Neuron (in vitro differentiated cells): ENCODE data around the gene SNAPC4.

Source experiments
- H2AFZ ChIP-seq: one replicate; pipeline ENCODE4 v1.6.1; 2013; ENCODE audit warnings: low read depth, mild to moderate bottlenecking, inconsistent platforms, low read length, moderate library complexity
- H3K27me3 ChIP-seq: one replicate; pipeline ENCODE4 v1.6.1; 2013; ENCODE audit warnings: low read length; ENCODE audit not compliant: insufficient read depth
- H3K36me3 ChIP-seq: one replicate; pipeline ENCODE4 v1.6.1; 2013; ENCODE audit warnings: low read length; ENCODE audit not compliant: insufficient read depth
- H3K4me1 ChIP-seq: one replicate; pipeline ENCODE4 v1.6.1; 2013; ENCODE audit warnings: low read length; ENCODE audit not compliant: insufficient read depth
- H3K4me3 ChIP-seq: 2 replicates; pipeline ENCODE4 v1.5.1; 2013; ENCODE audit warnings: mild to moderate bottlenecking, low read length, moderate library complexity
- H3K9me3 ChIP-seq: one replicate; pipeline ENCODE4 v1.6.1; 2013; ENCODE audit warnings: low read length

The SNAPC4 gene

DNA sequence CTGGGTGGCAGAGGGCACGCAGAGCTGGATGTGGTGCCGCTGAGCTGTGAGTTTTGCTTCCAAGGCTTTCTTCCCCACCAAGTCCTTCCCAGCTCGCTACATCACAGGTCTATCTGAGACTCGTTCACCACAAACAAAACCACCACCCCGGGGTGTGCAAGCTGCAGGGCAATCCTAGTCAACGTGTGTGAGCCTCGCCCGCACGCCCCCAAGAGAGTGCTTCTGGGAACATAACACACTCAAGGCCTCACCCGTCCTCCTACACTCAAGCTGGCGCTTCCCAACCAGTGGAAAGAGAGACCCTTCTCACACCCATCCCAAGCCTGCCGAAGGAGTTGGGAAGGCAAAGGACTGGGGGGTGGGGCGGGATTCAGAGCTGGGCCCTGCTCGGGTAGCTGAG is 10.6 kb downstream of the SNAPC4 start:
- no peaks in the 10 kb centered on the region for H3K9me3 ChIP-seq
- H3K36me3 ChIP-seq, result peaks cover 77% of the 10 kb centered on the region

DNA sequence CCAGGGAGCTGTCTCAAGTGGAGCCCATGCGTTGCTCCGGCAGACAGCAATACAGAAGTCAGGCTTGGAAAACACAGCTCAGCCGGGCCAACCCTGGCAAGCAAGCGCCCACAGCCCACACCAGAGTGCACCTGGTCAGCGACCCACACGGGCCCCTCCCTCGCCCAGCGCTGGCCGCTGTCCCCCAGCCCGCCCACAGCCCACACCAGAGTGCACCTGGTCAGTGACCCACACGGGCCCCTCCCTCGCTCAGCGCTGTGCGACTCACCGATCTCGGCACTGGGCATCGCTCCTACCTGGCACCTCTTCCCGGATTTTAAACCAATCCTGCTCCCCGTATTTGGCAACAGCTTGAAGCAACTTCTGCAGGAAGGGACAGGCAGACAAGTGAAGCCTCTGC is 12.8 kb downstream of the SNAPC4 start:
- Histone ChIP-seq H2AFZ (no peak overlapping the region), H3K27me3 (no peaks in the 10 kb centered on the region), H3K4me3 (no peak overlapping the region), H3K4me1 (no peaks in the 10 kb centered on the region), H3K36me3 (peaks cover 75% of the 10 kb centered on the region), H3K9me3 (no peaks in the 10 kb centered on the region)

More for the DNA sequence above, 10.6 kb downstream of the SNAPC4 start:
- Histone ChIP-seq H3K4me1 (no peaks in the 10 kb centered on the region), H3K4me3 (no peak overlapping the region), H3K27me3 (no peaks in the 10 kb centered on the region), H2AFZ (no peak overlapping the region)

DNA sequence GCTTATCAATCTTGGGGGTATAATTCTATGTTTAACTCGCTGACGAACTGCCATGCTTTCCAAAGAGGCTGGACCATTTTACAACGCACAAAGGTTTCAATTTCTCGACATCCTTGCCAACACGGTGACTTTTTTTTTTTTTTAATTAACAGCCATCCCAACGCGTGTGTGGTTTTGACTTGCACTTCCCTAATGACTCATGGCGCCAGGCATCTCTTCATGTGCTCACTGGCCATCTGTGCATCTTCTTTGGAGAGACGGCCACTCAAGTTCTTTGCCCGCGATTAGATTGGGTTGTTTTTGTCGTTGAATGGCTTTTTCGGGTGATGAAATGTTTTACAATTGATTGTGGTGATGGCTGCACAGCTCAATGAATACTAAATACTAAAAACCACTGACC is 14.0 kb downstream of the SNAPC4 start:
- peaks cover 75% of the 10 kb centered on the region for H3K36me3 ChIP-seq
- no peak overlapping the region for H2AFZ ChIP-seq
- H3K4me3 ChIP-seq, result no peak overlapping the region

GRCh38 chr9:136385015-136385414 is 15.0 kb downstream of the SNAPC4 start:
- H3K36me3 ChIP-seq, result peaks cover 84% of the 10 kb centered on the region
- no peak overlapping the region for H2AFZ ChIP-seq
- no peak overlapping the region for H3K4me3 ChIP-seq
- H3K27me3 ChIP-seq, result no peaks in the 10 kb centered on the region
- H3K9me3 ChIP-seq, result no peaks in the 10 kb centered on the region
- H3K4me1 ChIP-seq, result no peaks in the 10 kb centered on the region

More for the DNA sequence above, 14.0 kb downstream of the SNAPC4 start:
- Histone ChIP-seq H3K4me1 (no peaks in the 10 kb centered on the region), H3K9me3 (no peaks in the 10 kb centered on the region), H3K27me3 (no peaks in the 10 kb centered on the region)

DNA sequence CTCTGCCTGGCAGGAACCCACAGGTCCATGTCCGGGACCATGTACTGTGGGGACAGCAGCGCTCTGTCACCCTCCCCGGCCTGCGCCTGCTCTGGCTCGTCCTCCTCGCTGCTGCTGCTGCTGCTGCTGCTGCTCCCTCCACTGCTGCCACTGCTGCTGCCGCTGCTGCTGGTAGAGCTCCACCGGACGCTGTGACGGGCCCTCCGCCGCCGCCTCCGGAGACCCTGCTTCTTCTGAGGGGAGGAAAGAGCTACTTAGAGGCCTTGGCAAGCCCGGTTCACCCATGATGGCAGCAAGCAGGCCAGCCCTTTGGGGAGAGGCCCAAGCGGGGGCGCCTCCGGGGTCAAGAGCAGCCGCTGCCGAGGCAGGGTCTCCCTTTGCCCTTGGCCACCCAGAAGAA is 16.5 kb downstream of the SNAPC4 start:
- peaks cover 80% of the 10 kb centered on the region for H3K36me3 ChIP-seq
- H2AFZ ChIP-seq, result no peak overlapping the region
- no peak overlapping the region for H3K4me3 ChIP-seq
- no peaks in the 10 kb centered on the region for H3K4me1 ChIP-seq
- H3K9me3 ChIP-seq, result no peaks in the 10 kb centered on the region
- no peaks in the 10 kb centered on the region for H3K27me3 ChIP-seq

DNA sequence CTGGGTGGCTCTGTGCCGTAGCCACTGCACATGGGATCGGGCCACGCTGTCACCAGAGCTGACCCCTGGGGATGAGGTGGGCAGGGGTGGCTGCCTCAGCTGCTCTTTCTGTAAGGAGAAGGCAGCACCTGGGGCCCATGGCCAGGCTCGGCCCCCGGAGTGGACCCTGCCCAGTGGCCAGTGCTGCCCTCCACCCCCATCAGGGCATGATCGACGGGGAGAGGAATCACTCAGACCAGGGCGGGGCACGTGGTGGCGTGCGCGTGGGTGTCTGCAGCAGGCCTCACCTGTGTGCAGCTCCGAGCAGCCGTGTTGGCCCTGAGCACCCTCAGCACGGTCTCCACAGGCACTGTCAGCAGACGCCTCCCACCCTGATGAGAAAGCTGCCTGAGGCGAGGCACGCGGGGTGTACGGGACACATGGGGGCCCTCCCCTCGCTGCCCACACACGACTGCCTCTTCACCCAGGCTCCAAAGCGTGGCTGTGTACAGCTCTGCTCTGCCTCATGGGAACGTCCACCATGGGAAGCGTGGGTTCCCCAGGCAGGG is 17.9 kb downstream of the SNAPC4 start:
- Histone ChIP-seq H3K36me3 (peaks cover 72% of the 10 kb centered on the region), H3K27me3 (no peaks in the 10 kb centered on the region), H3K4me3 (no peak overlapping the region), H2AFZ (no peak overlapping the region), H3K4me1 (no peaks in the 10 kb centered on the region), H3K9me3 (no peaks in the 10 kb centered on the region)

- Histone ChIP-seq H3K36me3 (peaks cover 69% of the 10 kb centered on the region), H3K4me1 (no peaks in the 10 kb centered on the region), H2AFZ (no peak overlapping the region), H3K4me3 (no peak overlapping the region), H3K27me3 (no peaks in the 10 kb centered on the region), H3K9me3 (no peaks in the 10 kb centered on the region)
Measured at GRCh38 chr9:136381311-136381710, 18.7 kb downstream of the SNAPC4 start.

GRCh38 chr9:136380381-136380780 is 19.6 kb downstream of the SNAPC4 start:
- Histone ChIP-seq H2AFZ (no peak overlapping the region), H3K9me3 (no peaks in the 10 kb centered on the region), H3K4me3 (no peak overlapping the region), H3K27me3 (no peaks in the 10 kb centered on the region), H3K4me1 (no peaks in the 10 kb centered on the region), H3K36me3 (peaks cover 62% of the 10 kb centered on the region)

DNA sequence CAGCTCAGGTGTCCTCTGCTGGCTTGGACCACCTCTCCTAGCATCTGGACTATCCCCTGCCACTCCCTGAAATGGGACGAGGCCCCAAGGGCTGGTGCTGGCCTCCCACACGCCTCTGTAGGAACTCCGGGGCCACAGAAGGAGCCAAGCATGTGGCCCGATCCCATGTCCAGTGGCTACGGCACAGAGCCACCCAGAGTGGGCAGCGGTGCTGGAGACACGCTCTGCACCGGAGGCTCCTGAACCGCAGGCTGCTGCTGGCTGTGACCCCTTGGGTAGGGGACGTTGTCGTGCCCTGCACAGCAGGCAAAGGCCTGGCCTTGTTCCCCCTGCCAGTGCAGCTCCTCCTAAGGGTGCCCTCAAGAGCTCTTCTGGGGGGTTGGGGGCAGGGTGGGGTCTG is 20.1 kb downstream of the SNAPC4 start:
- no peaks in the 10 kb centered on the region for H3K9me3 ChIP-seq

GRCh38 chr9:136379401-136379800 is 20.6 kb downstream of the SNAPC4 start:
- no peak overlapping the region for H2AFZ ChIP-seq
- no peaks in the 10 kb centered on the region for H3K27me3 ChIP-seq
- H3K9me3 ChIP-seq, result no peaks in the 10 kb centered on the region
- no peak overlapping the region for H3K4me3 ChIP-seq
- peaks cover 56% of the 10 kb centered on the region for H3K36me3 ChIP-seq
- H3K4me1 ChIP-seq, result no peaks in the 10 kb centered on the region

More for the DNA sequence above, 20.1 kb downstream of the SNAPC4 start:
- Histone ChIP-seq H3K4me1 (no peaks in the 10 kb centered on the region), H3K36me3 (peaks cover 59% of the 10 kb centered on the region), H2AFZ (no peak overlapping the region), H3K4me3 (no peak overlapping the region), H3K27me3 (no peaks in the 10 kb centered on the region)

- Histone ChIP-seq H2AFZ (no peak overlapping the region), H3K4me1 (peaks cover under 1% of the 10 kb centered on the region), H3K4me3 (no peak overlapping the region), H3K27me3 (no peaks in the 10 kb centered on the region), H3K36me3 (peaks cover 52% of the 10 kb centered on the region), H3K9me3 (no peaks in the 10 kb centered on the region)
Measured at GRCh38 chr9:136379003-136379287, 21.0 kb downstream of the SNAPC4 start.

DNA sequence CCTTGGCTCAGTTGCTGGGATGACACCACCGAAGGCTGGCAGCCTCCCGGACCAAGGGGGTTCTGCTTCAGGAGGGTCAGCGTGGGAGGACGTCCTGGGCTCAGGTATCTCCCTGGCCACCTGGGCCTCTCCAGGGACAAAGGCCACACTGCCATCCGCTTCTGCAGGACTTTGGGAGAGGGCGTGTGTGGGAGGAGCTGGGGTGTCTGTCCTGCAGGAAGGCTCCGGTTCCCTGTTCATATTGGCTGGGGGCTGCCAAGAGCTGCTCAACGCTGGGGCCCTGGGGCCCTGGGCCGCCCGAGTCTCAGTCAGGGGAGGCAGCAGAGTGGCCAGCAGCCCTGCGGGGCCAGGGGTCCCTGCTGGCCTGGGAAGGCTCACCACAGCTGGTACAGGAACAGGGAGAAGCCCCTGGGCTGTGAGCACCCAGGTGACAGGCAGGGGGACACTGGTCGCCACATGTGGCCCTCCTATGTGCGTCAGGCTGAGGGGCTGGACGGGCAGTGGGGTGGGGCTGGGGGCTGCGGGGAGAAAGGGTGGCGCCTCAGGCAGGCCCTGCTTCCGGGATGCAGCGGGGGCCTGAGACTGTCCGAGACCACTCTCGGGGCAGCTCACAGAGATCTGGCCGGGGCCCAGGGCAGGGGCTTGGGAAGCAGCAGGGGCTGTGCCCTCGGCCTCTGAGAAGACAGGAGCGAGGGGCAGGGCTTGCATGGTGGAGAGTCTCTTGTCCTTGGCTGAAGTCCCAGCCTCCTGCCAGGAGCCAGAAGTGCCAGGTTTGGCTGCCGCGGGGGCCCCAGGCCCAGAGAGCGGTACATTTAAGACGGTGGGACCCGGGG is 21.6 kb downstream of the SNAPC4 start:
- H3K9me3 ChIP-seq, result no peaks in the 10 kb centered on the region

GRCh38 chr9:136377341-136378169 is 22.4 kb downstream of the SNAPC4 start:
- Histone ChIP-seq H3K36me3 (peaks cover 40% of the 10 kb centered on the region), H3K27me3 (no peaks in the 10 kb centered on the region), H2AFZ (no peak overlapping the region), H3K4me3 (no peak overlapping the region), H3K4me1 (peaks cover 15% of the 10 kb centered on the region), H3K9me3 (no peaks in the 10 kb centered on the region)

More for the DNA sequence above, 21.6 kb downstream of the SNAPC4 start:
- Histone ChIP-seq H3K4me3 (no peak overlapping the region), H3K27me3 (no peaks in the 10 kb centered on the region), H3K4me1 (peaks cover 6% of the 10 kb centered on the region), H3K36me3 (peaks cover 48% of the 10 kb centered on the region), H2AFZ (no peak overlapping the region)
